Endothelial cell of umbilical vein (primary cell): ENCODE results near the gene PAPPA. TPM values are rescaled to one million over a fixed set of nuclear protein-coding genes. Genes with fewer than 3 reads are reported as not detected.

Source experiments
- BruUV-seq: library from RNA; stranded (reverse); fragments of 400-500 nt; replicated peaks from 2 replicates; lab custom pipeline; 2021; lab: Mats Ljungman, UMichigan
- CTCF ChIA-PET: fragments of 300-600, 350-600 bp; sonication (Branson Sonifier 250); formaldehyde crosslinking; loops from one replicate; lab custom pipeline; 2021; ENCODE audit warnings: antibody characterized with exemption, inconsistent platforms; lab: Charles Lee
- POLR2A ChIA-PET: fragments of 300-600, 350-600 bp; sonication (Branson Sonifier 250); formaldehyde crosslinking; loops from one replicate; lab custom pipeline; 2021; ENCODE audit warnings: antibody characterized with exemption, inconsistent platforms; lab: Charles Lee
- DNase-seq: peaks from one replicate; pipeline ENCODE4 v3.0.0-alpha.2; 2011; ENCODE audit warnings: low read depth, low spot score
- FAIRE-seq: peaks from 2 replicates; lab custom pipeline; 2011; peaks lifted over from hg19 to GRCh38; lab: Jason Lieb, UNC
- H2AFZ ChIP-seq: 2 replicates; pipeline ENCODE4 v1.6.0; 2012; ENCODE audit warnings: low read depth, low read length, control low read depth, inconsistent platforms
- H3K27ac ChIP-seq: 2 replicates; pipeline ENCODE4 v1.5.1; 2011; ENCODE audit warnings: low read depth, mild to moderate bottlenecking, control low read depth, low read length, moderate library complexity; ENCODE audit not compliant: insufficient read depth
- H3K27me3 ChIP-seq, 2 experiments: 2 replicates each; pipeline versions ENCODE4 v1.6.0 to v1.6.1; 2011; ENCODE audit warnings: low read length in 2 of 2, mixed read lengths in 1 of 2; ENCODE audit not compliant: control insufficient read depth in 2 of 2, insufficient read depth in 2 of 2
- H3K36me3 ChIP-seq, 2 experiments: 2 replicates in 1 of 2; 3 replicates in 1 of 2; pipeline ENCODE4 v1.5.1; 2011; ENCODE audit warnings: low read length in 2 of 2, mild to moderate bottlenecking in 1 of 2, moderate library complexity in 1 of 2; ENCODE audit not compliant: control insufficient read depth in 2 of 2, insufficient read depth in 2 of 2; ENCODE audit errors: extremely low read depth in 1 of 2
- H3K4me1 ChIP-seq: 3 replicates; pipeline ENCODE4 v1.5.1; 2011; ENCODE audit warnings: mild to moderate bottlenecking, low read length; ENCODE audit not compliant: control insufficient read depth, insufficient read depth; ENCODE audit errors: extremely low read depth
- H3K4me2 ChIP-seq: 2 replicates; pipeline ENCODE4 v1.6.1; 2011; ENCODE audit warnings: low read length, control low read depth, mixed read lengths; ENCODE audit not compliant: insufficient read depth
- H3K4me3 ChIP-seq, 3 experiments: fragments of 200-600 bp in 1 of 3; sonication (generic), shearing (Covaris generic) in 1 of 3; replicated peaks in 1 of 3; 2 replicates each; pipeline ENCODE4 v1.5.1; 2011 to 2016; ENCODE audit warnings: control low read depth in 3 of 3, low read length in 3 of 3, mild to moderate bottlenecking in 2 of 3, inconsistent platforms in 1 of 3, low read depth in 1 of 3, moderate library complexity in 1 of 3; ENCODE audit not compliant: insufficient read depth in 1 of 3
- H3K79me2 ChIP-seq: 2 replicates; pipeline ENCODE4 v1.6.0; 2012; ENCODE audit warnings: low read length, inconsistent platforms; ENCODE audit not compliant: control insufficient read depth, insufficient read depth
- H3K9ac ChIP-seq: replicated peaks from 2 replicates; pipeline ENCODE3; 2011; ENCODE audit warnings: low read length, control low read depth; ENCODE audit not compliant: insufficient read depth; ENCODE audit errors: extremely low read depth
- H3K9me1 ChIP-seq: replicated peaks from 3 replicates; pipeline ENCODE4 v1.6.0; 2011; ENCODE audit warnings: mild to moderate bottlenecking, low read length; ENCODE audit not compliant: control insufficient read depth, insufficient read depth; ENCODE audit errors: extremely low read depth
- H3K9me3 ChIP-seq: replicated peaks from 2 replicates; pipeline ENCODE4 v1.5.1; 2012; ENCODE audit warnings: low read length, inconsistent platforms; ENCODE audit not compliant: control insufficient read depth, insufficient read depth
- H4K20me1 ChIP-seq: replicated peaks from 2 replicates; pipeline ENCODE3; 2011; ENCODE audit warnings: mild to moderate bottlenecking, low read length; ENCODE audit not compliant: control insufficient read depth, insufficient read depth; ENCODE audit errors: extremely low read depth
- FOS ChIP-seq: IDR thresholded peaks from 2 replicates; pipeline ENCODE4 v1.6.1; 2011; ENCODE audit warnings: mild to moderate bottlenecking, low read length, moderate library complexity, borderline replicate concordance; ENCODE audit not compliant: insufficient read depth
- GATA2 ChIP-seq: IDR thresholded peaks from 2 replicates; pipeline ENCODE4 v1.7.0; 2011; ENCODE audit warnings: low read depth, mild to moderate bottlenecking, moderate library complexity, mixed read lengths, low read length; ENCODE audit not compliant: insufficient read length, insufficient read depth
- JUN ChIP-seq: IDR thresholded peaks from 2 replicates; pipeline ENCODE4 v1.6.1; 2011; ENCODE audit warnings: borderline replicate concordance, low read depth; ENCODE audit not compliant: insufficient read length, insufficient read depth
- POLR2A ChIP-seq: IDR thresholded peaks from 2 replicates; pipeline ENCODE4 v1.6.1; 2012; ENCODE audit warnings: low read depth, mild to moderate bottlenecking, control low read depth, low read length
- dilution Hi-C: fragments of 300-500 bp; cut with MboI; formaldehyde crosslinking; loops from one replicate; pipeline ENCODE4 v1.15.0; 2019; ENCODE audit warnings: low sequenced_read_pairs; ENCODE audit not compliant: extremely low pct_ligation_motif_present
- intact Hi-C: fragments of 100-400 bp; cut with micrococcal nuclease; formaldehyde crosslinking; loops from one replicate; pipeline ENCODE4 v1.10.0; 2022
- polyA plus RNA-seq, 4 experiments: library from polyadenylated mRNA; depleted of rRNA in 3 of 4; stranded (reverse) in 3 of 4; unstranded in 1 of 4; fragments of >200 nt; gene quantifications; 2 replicates each; pipeline versions ENCODE4 v1.2.1 to v1.2.3, GENCODE V29; 2011 to 2012; ENCODE audit warnings: missing spikeins in 1 of 4
- total RNA-seq: library from RNA; stranded (reverse); gene quantifications from 2 replicates; pipeline ENCODE4 v1.2.3, GENCODE V29; 2021
- TF ChIP-seq, protein P1 (sequence below): IDR thresholded peaks from 2 replicates; pipeline ENCODE4 v1.6.1; 2011; ENCODE audit not compliant: insufficient read depth, insufficient read length

The PAPPA gene
- total and polyA plus RNA-seq, 2 donors (not counting 3 experiments of a cell fraction or from before 2014, with no cell fraction given) = 0.13 to 0.41 TPM

DNA sequence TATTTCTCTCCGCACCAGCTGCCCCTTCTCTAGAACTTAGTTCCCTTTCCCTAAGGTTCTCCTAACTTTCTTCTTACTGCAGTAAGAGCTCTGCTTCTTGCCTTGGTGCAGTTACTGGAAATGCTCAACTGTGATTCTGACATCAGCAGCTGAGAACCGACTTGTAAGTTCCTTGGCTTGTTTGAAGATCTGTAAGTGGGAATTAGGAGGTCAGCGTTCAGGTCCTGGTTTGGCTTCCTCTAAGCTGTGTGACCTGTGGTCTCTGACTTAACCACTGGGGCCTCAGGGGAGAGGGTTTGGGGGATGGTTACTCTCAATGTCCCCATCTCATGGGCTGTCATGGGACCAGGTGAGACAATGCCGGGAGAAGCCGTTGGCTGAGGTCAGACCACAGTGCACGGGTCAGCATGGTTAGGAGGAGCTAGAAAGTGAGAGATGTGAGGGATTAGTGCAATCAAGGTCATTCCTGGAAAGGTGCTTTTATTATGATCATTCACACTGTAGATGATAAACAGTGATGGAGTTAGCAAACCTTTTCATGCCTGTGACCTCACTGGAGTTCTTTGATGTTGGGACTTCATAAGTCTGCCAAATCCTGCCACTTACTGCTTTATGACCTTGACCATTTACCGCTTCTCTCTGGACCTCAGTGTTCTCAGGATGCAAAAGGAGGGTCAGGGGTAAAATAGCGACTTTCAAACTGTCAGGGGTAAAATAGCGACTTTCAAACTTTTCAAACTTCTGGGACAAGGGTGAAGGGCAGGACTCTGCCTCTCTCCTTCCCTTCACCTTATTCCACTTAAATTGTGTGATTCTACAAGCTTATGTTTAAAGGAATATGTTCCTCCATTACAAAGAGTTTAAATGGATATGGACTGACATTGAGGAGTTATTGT, 7.3 kb downstream of the PAPPA start:
- dilution Hi-C loops (no loop called here), intact Hi-C loops (loop anchor here (5.0 kb wide), 1 partner anchor 331 kb away; no protein-coding TSS in a partner anchor)
- H3K79me2 ChIP-seq = no peaks in the 10 kb centered on the region
- no peak for FAIRE-seq
- POLR2A ChIA-PET = no interaction called here
- H3K9me1 ChIP-seq = no peaks in the 10 kb centered on the region
- BruUV-seq = no TSS peak
- H3K4me2 ChIP-seq = no peak overlapping the region
- no peak for DNase-seq
- no peaks in the 10 kb centered on the region for H4K20me1 ChIP-seq
- H3K27me3 ChIP-seq = peaks cover 0 to 4% of the 10 kb centered on the region in 2 experiments
- TF ChIP-seq GATA2 (no peak), FOS (no peak)
- H3K9ac ChIP-seq = no peak overlapping the region
- H3K4me1 ChIP-seq = no peaks in the 10 kb centered on the region
- H3K4me3 ChIP-seq = no peak overlapping the region
- CTCF ChIA-PET = interaction anchor here (1.4 to 2.4 kb wide), 3 partner anchors 9 to 567 kb away, joined by 4 to 13 read pairs (median 6); no protein-coding TSS in a partner anchor
- no peaks in the 10 kb centered on the region for H3K9me3 ChIP-seq
- no peaks in the 10 kb centered on the region for H3K36me3 ChIP-seq
- H2AFZ ChIP-seq = no peak overlapping the region
- H3K27ac ChIP-seq = no peak overlapping the region

- H3K9me3 ChIP-seq = no peaks in the 10 kb centered on the region
- no peaks in the 10 kb centered on the region for H3K9me1 ChIP-seq
- no peaks in the 10 kb centered on the region for H4K20me1 ChIP-seq
- CTCF ChIA-PET = interaction anchor here (1.4 to 2.4 kb wide), 2 partner anchors 10 to 569 kb away, joined by 4 to 13 read pairs; no protein-coding TSS in a partner anchor
- H3K4me3 ChIP-seq = no peak overlapping the region
- H3K79me2 ChIP-seq = no peaks in the 10 kb centered on the region
- H3K4me2 ChIP-seq = no peak overlapping the region
- H3K27me3 ChIP-seq = no peaks in the 10 kb centered on the region
- TF ChIP-seq GATA2 = no peak
- TF ChIP-seq POLR2A = no peak
- TF ChIP-seq, protein P1, sequence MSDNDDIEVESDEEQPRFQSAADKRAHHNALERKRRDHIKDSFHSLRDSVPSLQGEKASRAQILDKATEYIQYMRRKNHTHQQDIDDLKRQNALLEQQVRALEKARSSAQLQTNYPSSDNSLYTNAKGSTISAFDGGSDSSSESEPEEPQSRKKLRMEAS = no peak
- TF ChIP-seq JUN = no peak
- FAIRE-seq (no peak), DNase-seq (no peak)
- no TSS peak for BruUV-seq
- no peak overlapping the region for H2AFZ ChIP-seq
- dilution Hi-C loops (no loop called here), intact Hi-C loops (loop anchor here (5.0 kb wide), 1 partner anchor 330 kb away; no protein-coding TSS in a partner anchor)
- POLR2A ChIA-PET = no interaction called here
- no peaks in the 10 kb centered on the region for H3K36me3 ChIP-seq
- H3K9ac ChIP-seq = no peak overlapping the region
- no peak overlapping the region for H3K27ac ChIP-seq
- no peaks in the 10 kb centered on the region for H3K4me1 ChIP-seq
Measured at GRCh38 chr9:116162241-116162781, 8.7 kb downstream of the PAPPA start.
